Smooth muscle cell (in vitro differentiated cells): Measurements from ENCODE around the gene GNB1L. TPM values are rescaled to one million over a fixed set of nuclear protein-coding genes. Genes with fewer than 3 reads are reported as not detected.

Source experiments
- DNase-seq: peaks from one replicate; lab custom pipeline; 2025; ENCODE audit not compliant: unreplicated experiment; lab: John Stamatoyannopoulos, UW
- H2AFZ ChIP-seq: fragments of 200-600 bp; sonication (generic); 2 replicates; pipeline ENCODE4 v1.6.0; 2016; ENCODE audit warnings: antibody characterized with exemption, low read depth, mild to moderate bottlenecking
- H3F3A ChIP-seq: fragments of 200-600 bp; sonication (generic); 2 replicates; pipeline ENCODE4 v1.6.0; 2017; ENCODE audit warnings: antibody characterized with exemption, low read depth
- H3K27ac ChIP-seq: fragments of 200-600 bp; sonication (generic); 2 replicates; pipeline ENCODE4 v1.5.1; 2016; ENCODE audit warnings: low read depth, mild to moderate bottlenecking
- H3K27me3 ChIP-seq: fragments of 200-600 bp; sonication (generic); 2 replicates; pipeline ENCODE4 v1.6.1; 2016; ENCODE audit warnings: low read depth, mild to moderate bottlenecking
- H3K36me3 ChIP-seq: fragments of 200-600 bp; sonication (generic); 2 replicates; pipeline ENCODE4 v1.5.1; 2016; ENCODE audit warnings: low read depth
- H3K4me1 ChIP-seq: fragments of 200-600 bp; sonication (generic); 2 replicates; pipeline ENCODE4 v1.5.1; 2016; ENCODE audit warnings: low read depth
- H3K4me2 ChIP-seq: fragments of 200-600 bp; sonication (generic); 2 replicates; pipeline ENCODE4 v1.6.0; 2016; ENCODE audit warnings: mild to moderate bottlenecking
- H3K4me3 ChIP-seq: fragments of 200-600 bp; sonication (generic); 2 replicates; pipeline ENCODE4 v1.5.1; 2016; ENCODE audit warnings: mild to moderate bottlenecking
- H3K79me2 ChIP-seq: fragments of 200-600 bp; sonication (generic); 2 replicates; pipeline ENCODE4 v1.6.0; 2016; ENCODE audit warnings: low read depth, mild to moderate bottlenecking
- H3K9ac ChIP-seq: fragments of 200-600 bp; sonication (generic); 2 replicates; pipeline ENCODE4 v1.6.0; 2016; ENCODE audit warnings: low read depth
- H3K9me3 ChIP-seq: fragments of 200-600 bp; sonication (generic); replicated peaks from 2 replicates; pipeline ENCODE4 v1.5.1; 2016; ENCODE audit warnings: low read depth
- H4K20me1 ChIP-seq: fragments of 200-600 bp; sonication (generic); 2 replicates; pipeline ENCODE4 v1.6.0; 2016; ENCODE audit warnings: low read depth
- WGBS: methylation state at CpG from one replicate; pipeline ENCODE4 v1.1.7; 2016; ENCODE audit warnings: low lambda C conversion rate; 5-methylcytosine and 5-hydroxymethylcytosine counted together
- polyA plus RNA-seq: library from polyadenylated mRNA; unstranded; fragments of >200 nt; fragmentation: Nextera tagmentation; extraction: Ambion mirVana; gene quantifications from 2 replicates; pipeline ENCODE4 v1.2.1, GENCODE V29; 2016
- total RNA-seq: library from RNA; depleted of rRNA; stranded (reverse); fragments of >200 nt; gene quantifications from 2 replicates; pipeline ENCODE4 v1.2.3, GENCODE V29; 2014
- TF ChIP-seq, protein P1 (sequence below): fragments of 200-600 bp; sonication (generic); IDR thresholded peaks from 2 replicates; pipeline ENCODE4 v1.5.1; 2017; ENCODE audit warnings: borderline replicate concordance, mild to moderate bottlenecking, antibody characterized with exemption; ENCODE audit not compliant: insufficient read depth, poor library complexity, severe bottlenecking

The GNB1L gene
- total and polyA plus RNA-seq, 2 experiments from 2014 or later = 4.1 to 7.4 TPM

GRCh38 chr22:19753996-19754700 is 100.5 kb downstream of the GNB1L start:
- no peak for DNase-seq
- no peak overlapping the region for H3K27ac ChIP-seq
- no peaks in the 10 kb centered on the region for H3K36me3 ChIP-seq
- H3F3A ChIP-seq = no peaks in the 10 kb centered on the region
- no peak overlapping the region for H3K9ac ChIP-seq
- no peaks in the 10 kb centered on the region for H4K20me1 ChIP-seq
- peaks cover 12% of the 10 kb centered on the region for H3K4me1 ChIP-seq
- TF ChIP-seq, protein P1, sequence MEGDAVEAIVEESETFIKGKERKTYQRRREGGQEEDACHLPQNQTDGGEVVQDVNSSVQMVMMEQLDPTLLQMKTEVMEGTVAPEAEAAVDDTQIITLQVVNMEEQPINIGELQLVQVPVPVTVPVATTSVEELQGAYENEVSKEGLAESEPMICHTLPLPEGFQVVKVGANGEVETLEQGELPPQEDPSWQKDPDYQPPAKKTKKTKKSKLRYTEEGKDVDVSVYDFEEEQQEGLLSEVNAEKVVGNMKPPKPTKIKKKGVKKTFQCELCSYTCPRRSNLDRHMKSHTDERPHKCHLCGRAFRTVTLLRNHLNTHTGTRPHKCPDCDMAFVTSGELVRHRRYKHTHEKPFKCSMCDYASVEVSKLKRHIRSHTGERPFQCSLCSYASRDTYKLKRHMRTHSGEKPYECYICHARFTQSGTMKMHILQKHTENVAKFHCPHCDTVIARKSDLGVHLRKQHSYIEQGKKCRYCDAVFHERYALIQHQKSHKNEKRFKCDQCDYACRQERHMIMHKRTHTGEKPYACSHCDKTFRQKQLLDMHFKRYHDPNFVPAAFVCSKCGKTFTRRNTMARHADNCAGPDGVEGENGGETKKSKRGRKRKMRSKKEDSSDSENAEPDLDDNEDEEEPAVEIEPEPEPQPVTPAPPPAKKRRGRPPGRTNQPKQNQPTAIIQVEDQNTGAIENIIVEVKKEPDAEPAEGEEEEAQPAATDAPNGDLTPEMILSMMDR = no peak
- no peaks in the 10 kb centered on the region for H3K9me3 ChIP-seq
- H3K79me2 ChIP-seq = no peaks in the 10 kb centered on the region
- H3K4me3 ChIP-seq = no peak overlapping the region
- 76% methylated on average over 14 of the region's 14 CpGs for WGBS
- peaks cover 74% of the 10 kb centered on the region for H3K27me3 ChIP-seq
- no peak overlapping the region for H3K4me2 ChIP-seq
- no peak overlapping the region for H2AFZ ChIP-seq

DNA sequence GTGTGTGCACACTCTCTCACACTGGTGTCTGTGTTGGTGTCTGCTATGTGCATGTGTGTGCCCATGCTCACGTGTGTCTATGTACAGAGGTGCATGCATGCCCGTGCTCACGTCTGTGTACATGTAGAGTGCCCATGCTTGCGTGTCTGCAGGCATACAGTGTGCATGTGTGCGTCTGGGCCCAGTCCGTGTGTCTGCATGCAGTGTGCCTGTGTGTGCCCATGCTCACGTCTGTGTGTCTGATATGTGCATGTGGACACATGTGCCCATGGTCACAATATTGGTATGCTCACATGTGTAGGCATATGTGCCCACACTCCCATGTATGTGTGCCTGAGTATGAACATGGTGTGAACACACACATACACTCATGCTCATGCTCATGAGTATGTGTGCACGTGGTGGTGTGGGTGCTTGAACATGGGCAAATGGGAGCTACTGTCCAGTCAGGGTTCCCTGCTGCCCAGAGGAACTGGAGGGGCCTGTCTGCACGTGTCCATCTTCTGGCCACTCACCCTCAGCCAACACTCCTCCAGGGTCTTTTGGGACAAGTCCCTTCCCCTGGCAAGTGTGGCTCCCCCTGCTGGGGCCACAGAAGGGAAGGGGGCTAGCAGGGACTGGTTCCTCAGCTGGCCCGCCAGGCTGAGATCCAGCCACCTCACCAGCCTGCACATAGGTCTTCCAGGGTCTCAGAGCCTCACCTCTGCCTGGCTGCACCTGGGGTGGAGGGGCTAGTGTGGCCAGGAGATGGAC is 101.4 kb downstream of the GNB1L start:
- Histone ChIP-seq H3K36me3 (no peaks in the 10 kb centered on the region), H3K27ac (no peak overlapping the region), H3K27me3 (peaks cover 65% of the 10 kb centered on the region), H3K4me3 (no peak overlapping the region), H2AFZ (no peak overlapping the region), H3K79me2 (no peaks in the 10 kb centered on the region), H3F3A (no peaks in the 10 kb centered on the region), H3K4me2 (no peak overlapping the region), H3K4me1 (peaks cover 12% of the 10 kb centered on the region), H3K9ac (no peak overlapping the region), H4K20me1 (no peaks in the 10 kb centered on the region), H3K9me3 (no peaks in the 10 kb centered on the region)
- TF ChIP-seq, protein P1 = no peak
- no peak for DNase-seq
- 83% methylated on average over 10 of the region's 10 CpGs for WGBS

GRCh38 chr22:19751497-19752245 is 103.0 kb downstream of the GNB1L start:
- Histone ChIP-seq H3K36me3 (no peaks in the 10 kb centered on the region), H3K27me3 (peaks cover 49% of the 10 kb centered on the region), H3K79me2 (no peaks in the 10 kb centered on the region), H3F3A (no peaks in the 10 kb centered on the region), H3K4me3 (no peak overlapping the region), H3K27ac (no peak overlapping the region), H3K9ac (no peak overlapping the region), H2AFZ (no peak overlapping the region), H3K4me2 (no peak overlapping the region), H3K4me1 (peaks cover 12% of the 10 kb centered on the region), H4K20me1 (no peaks in the 10 kb centered on the region), H3K9me3 (no peaks in the 10 kb centered on the region)
- no peak for DNase-seq
- WGBS = 93% methylated on average over 14 of the region's 14 CpGs
- TF ChIP-seq, protein P1 = no peak
